ENCODE data around the gene KRT7.

The KRT7 gene

GRCh38 chr12:52270541-52271070 is 37.6 kb downstream of the KRT7 start:
- Histone ChIP-seq H3K9me3 (ENCODE audit: severe bottlenecking) (peaks cover 3% of the 10 kb centered on the region), H3K27ac (no peak overlapping the region), H3K36me3 (no peaks in the 10 kb centered on the region), H3K27me3 (ENCODE audit: insufficient read depth, low read depth, severe bottlenecking) (peaks cover 29% of the 10 kb centered on the region), H3K4me3 (ENCODE audit: low read depth, low read length) (no peak overlapping the region)
- no peak for DNase-seq
- no peak for TF ChIP-seq CTCF (IDR thresholded peaks at IDR 0.05; ENCODE audit: low read depth, low read length)

- Histone ChIP-seq H3K9me3 (ENCODE audit: severe bottlenecking) (peaks cover 3% of the 10 kb centered on the region), H3K27ac (no peak overlapping the region), H3K36me3 (no peaks in the 10 kb centered on the region), H3K27me3 (ENCODE audit: insufficient read depth, low read depth, severe bottlenecking) (peaks cover 29% of the 10 kb centered on the region), H3K4me3 (ENCODE audit: low read depth, low read length) (no peak overlapping the region)
- DNase-seq: no peak
- no peak for TF ChIP-seq CTCF (IDR thresholded peaks at IDR 0.05; ENCODE audit: low read depth, low read length)
Measured at GRCh38 chr12:52271158-52271557, 38.1 kb downstream of the KRT7 start.

- Histone ChIP-seq H3K9me3 (ENCODE audit: severe bottlenecking) (no peaks in the 10 kb centered on the region), H3K27me3 (ENCODE audit: insufficient read depth, low read depth, severe bottlenecking) (peaks cover 46% of the 10 kb centered on the region), H3K4me3 (ENCODE audit: low read depth, low read length) (no peak within 1 kb of the TSS), H3K27ac (no peak within 1 kb of the TSS), H3K36me3 (no peaks in the 10 kb centered on the region)
- TF ChIP-seq CTCF (IDR thresholded peaks at IDR 0.05; ENCODE audit: low read depth, low read length): no peak
- DNase-seq: no peak
Measured at GRCh38 chr12:52274521-52275120, 41.6 kb downstream of the KRT7 start, which contains the start of gene KRT86. KRT86 (plus strand) TSS chr12:52274645; CDS start chr12:52301917, 27,272 bp downstream.

GRCh38 chr12:52275686-52276085 is 42.6 kb downstream of the KRT7 start:
- H3K27ac ChIP-seq: no peak overlapping the region
- TF ChIP-seq CTCF (IDR thresholded peaks at IDR 0.05; ENCODE audit: low read depth, low read length): no peak
- H3K27me3 ChIP-seq (ENCODE audit: insufficient read depth, low read depth, severe bottlenecking): peaks cover 51% of the 10 kb centered on the region
- no peaks in the 10 kb centered on the region for H3K9me3 ChIP-seq (ENCODE audit: severe bottlenecking)
- no peak for DNase-seq
- H3K36me3 ChIP-seq: no peaks in the 10 kb centered on the region
- H3K4me3 ChIP-seq (ENCODE audit: low read depth, low read length): no peak overlapping the region

GRCh38 chr12:52277486-52278245 is 44.6 kb downstream of the KRT7 start:
- no peak for DNase-seq
- no peak overlapping the region for H3K27ac ChIP-seq

More at GRCh38 chr12:52277486-52278245, 44.6 kb downstream of the KRT7 start:
- H3K27me3 ChIP-seq (ENCODE audit: insufficient read depth, low read depth, severe bottlenecking): peaks cover 60% of the 10 kb centered on the region
- H3K9me3 ChIP-seq (ENCODE audit: severe bottlenecking): no peaks in the 10 kb centered on the region
- no peak for TF ChIP-seq CTCF (IDR thresholded peaks at IDR 0.05; ENCODE audit: low read depth, low read length)
- no peaks in the 10 kb centered on the region for H3K36me3 ChIP-seq
- H3K4me3 ChIP-seq (ENCODE audit: low read depth, low read length): no peak overlapping the region
